ENCODE measurements around the gene CCDC146.

GRCh38 chr7:77254915-77255314, 132.5 kb downstream of the CCDC146 start:
- TF ChIP-seq REST (IDR thresholded peaks at IDR 0.05; ENCODE audit: insufficient read depth in 1 of 2, low read depth in 2 of 2, low read length in 2 of 2), result no peak
- TF ChIP-seq TAF1 (IDR thresholded peaks at IDR 0.05; ENCODE audit: borderline replicate concordance, insufficient read depth, low read length), result no peak
- no peak for TF ChIP-seq SIN3A (IDR thresholded peaks at IDR 0.05; ENCODE audit: borderline replicate concordance, insufficient read depth, low read length)
- TF ChIP-seq POLR2AphosphoS5 (IDR thresholded peaks at IDR 0.05; ENCODE audit: low read depth, low read length), result no peak
- TF ChIP-seq FOXP2 (optimal IDR thresholded peaks at IDR 0.05; ENCODE audit: borderline replicate concordance, extremely low read depth, extremely low read length, insufficient read depth), result no peak
